ENCODE measurements around the gene AUTS2.

The AUTS2 gene

GRCh38 chr7:69764681-69765080 lies 166.4 kb downstream of the AUTS2 start:
- no peak overlapping the region for H3K4me3 ChIP-seq (ENCODE audit: low read length)
- no peak for DNase-seq (ENCODE audit: low read depth)
- TF ChIP-seq, protein P1, sequence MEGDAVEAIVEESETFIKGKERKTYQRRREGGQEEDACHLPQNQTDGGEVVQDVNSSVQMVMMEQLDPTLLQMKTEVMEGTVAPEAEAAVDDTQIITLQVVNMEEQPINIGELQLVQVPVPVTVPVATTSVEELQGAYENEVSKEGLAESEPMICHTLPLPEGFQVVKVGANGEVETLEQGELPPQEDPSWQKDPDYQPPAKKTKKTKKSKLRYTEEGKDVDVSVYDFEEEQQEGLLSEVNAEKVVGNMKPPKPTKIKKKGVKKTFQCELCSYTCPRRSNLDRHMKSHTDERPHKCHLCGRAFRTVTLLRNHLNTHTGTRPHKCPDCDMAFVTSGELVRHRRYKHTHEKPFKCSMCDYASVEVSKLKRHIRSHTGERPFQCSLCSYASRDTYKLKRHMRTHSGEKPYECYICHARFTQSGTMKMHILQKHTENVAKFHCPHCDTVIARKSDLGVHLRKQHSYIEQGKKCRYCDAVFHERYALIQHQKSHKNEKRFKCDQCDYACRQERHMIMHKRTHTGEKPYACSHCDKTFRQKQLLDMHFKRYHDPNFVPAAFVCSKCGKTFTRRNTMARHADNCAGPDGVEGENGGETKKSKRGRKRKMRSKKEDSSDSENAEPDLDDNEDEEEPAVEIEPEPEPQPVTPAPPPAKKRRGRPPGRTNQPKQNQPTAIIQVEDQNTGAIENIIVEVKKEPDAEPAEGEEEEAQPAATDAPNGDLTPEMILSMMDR (conservative IDR thresholded peaks at IDR 0.05; ENCODE audit: low read depth, low read length) = no peak

GRCh38 chr7:69765879-69766278 lies 167.6 kb downstream of the AUTS2 start:
- no peak for DNase-seq (ENCODE audit: low read depth)
- H3K4me3 ChIP-seq (ENCODE audit: low read length) = no peak overlapping the region
- TF ChIP-seq, protein P1 (conservative IDR thresholded peaks at IDR 0.05; ENCODE audit: low read depth, low read length) = no peak

DNA sequence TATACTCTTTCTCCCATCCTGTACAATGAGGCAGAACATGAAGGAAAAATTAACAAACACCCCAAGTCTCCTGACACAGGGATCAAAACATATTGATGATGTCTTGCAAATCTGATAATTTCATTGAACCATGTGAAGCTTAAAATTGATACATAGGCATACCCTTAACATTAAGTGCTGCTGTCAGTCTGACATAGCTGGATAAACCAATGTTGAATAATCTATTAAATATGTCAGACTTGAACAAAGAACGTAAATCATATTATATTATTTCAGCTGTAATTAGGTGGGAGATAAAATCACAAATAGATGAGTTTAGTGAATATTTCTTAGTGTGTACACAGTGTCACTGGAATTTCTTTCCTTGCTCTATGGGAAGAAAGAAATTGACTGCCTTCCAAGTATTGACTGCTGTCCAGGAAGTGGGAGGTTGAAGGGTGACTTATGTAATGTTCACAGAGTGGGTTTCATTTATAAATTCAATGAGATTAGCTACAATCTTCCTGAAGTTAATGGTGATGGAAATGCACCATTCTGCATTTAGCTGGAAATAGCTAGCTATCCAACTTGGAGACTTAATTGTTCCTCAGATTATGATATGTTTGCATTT lies 170.8 kb downstream of the AUTS2 start:
- H3K4me3 ChIP-seq (ENCODE audit: low read length) = no peak overlapping the region
- DNase-seq (ENCODE audit: low read depth) = no peak
- TF ChIP-seq, protein P1 (conservative IDR thresholded peaks at IDR 0.05; ENCODE audit: low read depth, low read length) = no peak

GRCh38 chr7:69769826-69770225 lies 171.6 kb downstream of the AUTS2 start:
- TF ChIP-seq, protein P1 (conservative IDR thresholded peaks at IDR 0.05; ENCODE audit: low read depth, low read length) = no peak
- H3K4me3 ChIP-seq (ENCODE audit: low read length) = no peak overlapping the region
- no peak for DNase-seq (ENCODE audit: low read depth)

- DNase-seq (ENCODE audit: low read depth) = no peak
- TF ChIP-seq, protein P1 (conservative IDR thresholded peaks at IDR 0.05; ENCODE audit: low read depth, low read length) = no peak
- no peak overlapping the region for H3K4me3 ChIP-seq (ENCODE audit: low read length)
Measured at GRCh38 chr7:69770613-69771012, 172.3 kb downstream of the AUTS2 start.

DNA sequence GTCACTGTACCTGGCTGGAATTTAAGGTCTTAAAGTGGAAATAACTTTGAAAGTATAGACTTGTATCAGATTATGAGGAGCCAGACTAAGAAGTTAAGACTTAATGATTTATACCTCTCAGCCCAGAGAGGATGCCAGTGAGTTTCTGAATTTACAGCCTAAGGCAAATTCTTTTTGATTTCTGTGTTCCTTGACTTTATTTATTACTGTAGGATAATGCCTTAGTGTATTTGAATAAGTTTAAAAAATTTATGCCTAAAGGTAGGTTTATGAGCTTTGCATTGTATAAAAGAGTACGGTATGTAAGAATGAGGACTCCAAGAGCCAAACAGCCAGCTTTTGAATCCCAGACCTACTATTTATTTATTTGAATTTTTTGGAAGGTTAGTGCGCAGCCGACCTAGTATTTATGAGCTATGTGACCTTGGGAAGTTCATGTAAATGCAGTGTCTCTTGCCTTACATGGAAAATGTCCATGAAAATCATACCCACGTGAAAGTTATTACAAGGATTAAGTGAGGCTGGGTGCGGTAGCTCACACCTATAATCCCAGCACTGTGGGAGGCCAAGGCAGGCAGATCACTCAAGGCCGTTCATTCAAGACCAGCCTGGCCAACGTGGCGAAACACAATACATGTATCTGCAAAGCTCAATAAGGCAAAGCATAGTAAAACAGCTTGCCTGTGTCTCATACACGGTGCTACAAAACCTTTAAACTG lies 174.6 kb downstream of the AUTS2 start:
- no peak overlapping the region for H3K4me3 ChIP-seq (ENCODE audit: low read length)
- TF ChIP-seq, protein P1 (conservative IDR thresholded peaks at IDR 0.05; ENCODE audit: low read depth, low read length) = no peak
- DNase-seq (ENCODE audit: low read depth) = peak; percentile 60
